Measurements from ENCODE around the gene DNAI1. TPM values are rescaled to one million over a fixed set of nuclear protein-coding genes. Genes with fewer than 3 reads are reported as not detected.

DNAI1 gene
- total RNA-seq, 4 donors from 2014 or later, result 0.42 to 3.9 (median 0.66) TPM; not detected in 1

DNA sequence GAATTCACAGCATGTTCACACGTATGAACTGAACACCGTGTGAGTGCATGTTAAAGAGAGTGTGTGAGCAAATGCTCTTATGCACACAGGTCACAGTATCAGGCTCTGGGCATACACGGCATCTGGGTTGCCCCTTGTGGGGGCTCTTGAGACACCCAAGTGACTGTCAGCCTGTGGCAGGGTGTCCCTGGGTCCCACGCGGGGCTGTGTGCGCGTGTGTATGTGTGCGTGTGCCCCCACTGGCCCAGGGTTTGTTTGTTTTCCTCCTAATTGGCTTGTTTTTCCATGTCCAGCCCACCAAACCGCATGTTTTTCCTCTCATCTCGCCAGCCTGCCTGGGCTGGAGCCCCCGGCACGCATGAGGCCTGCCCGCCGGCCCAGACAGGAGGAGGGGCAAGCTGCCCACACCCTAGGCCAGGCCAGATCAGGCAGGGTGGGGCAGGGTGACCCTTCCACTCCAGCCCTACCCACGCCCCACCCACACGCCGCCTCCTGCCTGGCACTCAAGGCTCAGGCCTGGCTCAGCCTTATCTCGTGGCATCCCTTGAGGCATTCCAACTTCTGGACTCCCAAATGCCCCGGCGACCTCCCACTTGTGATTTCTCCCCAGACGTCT, 102.1 kb downstream of the DNAI1 start:
- H3K36me3 ChIP-seq, result peaks cover 0 to 25% (median 0%) of the 10 kb centered on the region in 3 donors
- peaks cover 0 to 27% (median 17%) of the 10 kb centered on the region in 4 donors for H3K4me1 ChIP-seq
- no peak overlapping the region for H3K4me3 ChIP-seq
- TF ChIP-seq, protein P1, sequence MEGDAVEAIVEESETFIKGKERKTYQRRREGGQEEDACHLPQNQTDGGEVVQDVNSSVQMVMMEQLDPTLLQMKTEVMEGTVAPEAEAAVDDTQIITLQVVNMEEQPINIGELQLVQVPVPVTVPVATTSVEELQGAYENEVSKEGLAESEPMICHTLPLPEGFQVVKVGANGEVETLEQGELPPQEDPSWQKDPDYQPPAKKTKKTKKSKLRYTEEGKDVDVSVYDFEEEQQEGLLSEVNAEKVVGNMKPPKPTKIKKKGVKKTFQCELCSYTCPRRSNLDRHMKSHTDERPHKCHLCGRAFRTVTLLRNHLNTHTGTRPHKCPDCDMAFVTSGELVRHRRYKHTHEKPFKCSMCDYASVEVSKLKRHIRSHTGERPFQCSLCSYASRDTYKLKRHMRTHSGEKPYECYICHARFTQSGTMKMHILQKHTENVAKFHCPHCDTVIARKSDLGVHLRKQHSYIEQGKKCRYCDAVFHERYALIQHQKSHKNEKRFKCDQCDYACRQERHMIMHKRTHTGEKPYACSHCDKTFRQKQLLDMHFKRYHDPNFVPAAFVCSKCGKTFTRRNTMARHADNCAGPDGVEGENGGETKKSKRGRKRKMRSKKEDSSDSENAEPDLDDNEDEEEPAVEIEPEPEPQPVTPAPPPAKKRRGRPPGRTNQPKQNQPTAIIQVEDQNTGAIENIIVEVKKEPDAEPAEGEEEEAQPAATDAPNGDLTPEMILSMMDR (IDR thresholded peaks at IDR 0.05), result no peak
- TF ChIP-seq POLR2A (IDR thresholded peaks at IDR 0.05) (no peak), EP300 (IDR thresholded peaks at IDR 0.05) (no peak)
- no peaks in the 10 kb centered on the region for H3K27me3 ChIP-seq
- 34 to 40% methylated on average over 21 of the region's 21 CpGs for WGBS, 2 donors
- H3K27ac ChIP-seq, result peak overlapping the region; percentile 9 to 74 (median 58)
- H3K9me3 ChIP-seq, result peaks cover 0 to 6% (median 0%) of the 10 kb centered on the region in 4 donors
- no peak for DNase-seq (ENCODE audit: low spot score in 2 of 2)

DNA sequence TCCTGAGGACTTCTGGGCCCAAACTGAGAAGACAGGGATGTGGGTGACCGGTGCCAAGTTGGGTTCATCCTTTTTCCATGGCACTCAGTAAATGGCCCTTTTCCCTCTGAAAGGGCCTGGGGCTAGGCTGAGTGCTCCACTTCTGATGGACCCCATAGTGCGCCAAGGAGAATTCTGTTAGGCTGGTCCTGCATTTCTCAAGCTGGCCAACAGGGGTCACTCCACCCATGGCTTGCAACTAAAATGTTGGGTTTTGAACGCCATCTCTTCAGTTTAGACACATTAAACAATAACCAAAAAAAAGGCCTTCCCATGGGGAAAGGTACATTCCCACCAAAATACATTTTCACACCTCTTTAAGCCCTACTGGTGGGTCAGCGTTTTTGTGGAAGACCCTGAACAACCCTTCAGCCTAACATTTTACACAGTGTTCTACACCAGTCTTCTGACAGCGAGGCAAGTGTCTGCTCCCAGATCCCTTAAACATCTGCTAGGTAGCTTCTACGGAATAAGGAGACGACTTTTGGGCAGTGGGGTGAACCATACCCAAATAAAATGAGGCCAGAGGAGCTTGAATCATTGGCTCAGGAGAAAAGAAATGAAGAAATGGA, 103.6 kb downstream of the DNAI1 start:
- no peak for DNase-seq (ENCODE audit: low spot score in 2 of 2)
- 91 to 97% methylated on average over 7 of the region's 7 CpGs for WGBS, 2 donors
- Histone ChIP-seq H3K27me3 (no peaks in the 10 kb centered on the region), H3K36me3 (peaks cover 0 to 25% (median 0%) of the 10 kb centered on the region in 3 donors), H3K4me3 (no peak overlapping the region), H3K9me3 (peaks cover 0 to 6% (median 0%) of the 10 kb centered on the region in 4 donors), H3K27ac (no peak overlapping the region), H3K4me1 (peaks cover 0 to 27% (median 17%) of the 10 kb centered on the region in 4 donors)
- TF ChIP-seq EP300 (IDR thresholded peaks at IDR 0.05), result no peak
- TF ChIP-seq, protein P1 (IDR thresholded peaks at IDR 0.05), result peak in 1 of 5 experiments; percentile 31

DNA sequence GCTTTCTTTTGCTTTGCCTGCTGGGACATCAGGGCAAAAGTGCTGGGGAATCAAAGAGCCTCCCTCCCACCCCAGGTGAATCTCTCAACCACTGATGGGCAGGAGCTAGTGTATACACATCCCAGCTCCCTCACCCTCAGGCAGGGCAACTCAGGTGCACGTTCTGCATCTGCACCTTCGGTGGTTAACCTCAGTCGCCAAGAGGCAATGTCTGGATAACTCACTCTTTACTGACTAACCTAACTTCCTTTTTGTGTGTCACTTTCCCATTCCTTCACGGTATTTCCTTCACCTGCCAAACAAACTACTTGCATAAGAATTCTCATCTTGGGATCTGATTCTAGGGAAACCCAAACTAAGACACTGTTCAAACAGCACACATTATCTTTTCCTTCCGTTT, 104.7 kb downstream of the DNAI1 start:
- Histone ChIP-seq H3K4me3 (no peak overlapping the region), H3K27ac (no peak overlapping the region), H3K4me1 (peaks cover 0 to 27% (median 17%) of the 10 kb centered on the region in 4 donors), H3K27me3 (no peaks in the 10 kb centered on the region), H3K36me3 (peaks cover 0 to 28% (median 0%) of the 10 kb centered on the region in 3 donors), H3K9me3 (peaks cover 0 to 6% (median 0%) of the 10 kb centered on the region in 4 donors)
- 77 to 81% methylated on average over 5 of the region's 5 CpGs for WGBS, 2 donors
- DNase-seq (ENCODE audit: low spot score in 2 of 2), result no peak
- TF ChIP-seq, protein P1 (IDR thresholded peaks at IDR 0.05), result no peak
- TF ChIP-seq EP300 (IDR thresholded peaks at IDR 0.05) (no peak), POLR2A (IDR thresholded peaks at IDR 0.05) (no peak)

DNA sequence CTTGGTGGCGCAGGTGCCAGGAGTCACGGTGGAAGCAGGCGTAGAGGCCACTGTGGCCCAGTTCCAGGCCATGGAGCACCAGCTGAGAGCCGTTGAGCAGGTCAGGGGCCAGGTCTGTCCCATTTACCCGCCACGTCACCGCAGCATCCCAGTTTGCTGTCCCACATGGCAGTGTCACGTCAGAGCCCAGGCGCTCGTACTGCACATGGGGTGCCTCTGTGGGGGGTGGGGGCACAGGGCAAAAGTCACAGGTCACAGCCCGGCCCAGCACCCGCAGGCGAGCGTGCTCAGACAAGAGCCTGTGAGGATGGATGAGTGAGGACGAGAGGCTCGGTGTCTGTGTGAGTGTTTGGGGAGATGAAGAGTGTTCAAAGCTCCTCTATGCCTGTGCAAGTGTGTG, 106.0 kb downstream of the DNAI1 start:
- no peak overlapping the region for H3K4me3 ChIP-seq
- H3K27me3 ChIP-seq, result no peaks in the 10 kb centered on the region
- DNase-seq (ENCODE audit: low spot score in 2 of 2), result no peak

More for the DNA sequence above, 106.0 kb downstream of the DNAI1 start:
- no peak for TF ChIP-seq POLR2A (IDR thresholded peaks at IDR 0.05)
- TF ChIP-seq, protein P1 (IDR thresholded peaks at IDR 0.05), result no peak
- TF ChIP-seq EP300 (IDR thresholded peaks at IDR 0.05), result no peak
- Histone ChIP-seq H3K9me3 (peaks cover 0 to 6% (median 0%) of the 10 kb centered on the region in 4 donors), H3K36me3 (peaks cover 0 to 32% (median 0%) of the 10 kb centered on the region in 3 donors), H3K27ac (no peak overlapping the region), H3K4me1 (peaks cover 0 to 17% (median 15%) of the 10 kb centered on the region in 4 donors)
- 89 to 94% methylated on average over 16 of the region's 16 CpGs for WGBS, 2 donors

Data from tibial nerve (tissue), 4 donors.